ENCODE measurements around the gene GRAP2.
"Not testable (repeated sequence)": the region's sequence is repeated elsewhere in the genome, so short reads cannot be mapped to it uniquely, and the experiment has no call there.

GRAP2 gene

DNA sequence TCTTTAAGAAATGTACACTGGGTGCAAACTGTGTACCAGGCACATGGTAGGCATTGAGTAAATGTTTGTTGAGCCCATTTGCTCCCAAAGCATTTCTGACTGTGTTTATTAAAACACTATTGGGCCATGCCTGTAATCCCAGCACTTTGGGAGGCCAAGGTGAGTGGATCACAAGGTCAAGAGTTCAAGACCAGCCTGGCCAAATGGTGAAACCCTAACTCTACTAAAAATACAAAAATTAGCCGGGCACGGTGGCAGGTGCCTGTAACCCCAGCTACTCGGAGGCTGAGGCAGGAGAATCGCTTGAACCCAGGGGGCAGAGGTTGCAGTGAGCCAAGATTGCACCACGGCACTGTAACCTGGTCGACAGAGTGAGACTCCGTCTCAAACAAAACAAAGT is 92.0 kb downstream of the GRAP2 start:
- not testable (repeated sequence) for H3K4me1 ChIP-seq (ENCODE audit: insufficient read depth, low read length); H3K36me3 ChIP-seq (ENCODE audit: insufficient read depth, low read length)

GRCh38 chr22:39994041-39994565 is 93.2 kb downstream of the GRAP2 start:
- Histone ChIP-seq H3K4me3 (ENCODE audit: low read length) (no peak overlapping the region), H3K4me1 (ENCODE audit: insufficient read depth, low read length) (peaks cover 18% of the 10 kb centered on the region), H2AFZ (ENCODE audit: low read depth, low read length) (no peak overlapping the region), H3K36me3 (ENCODE audit: insufficient read depth, low read length) (no peaks in the 10 kb centered on the region), H3K27me3 (ENCODE audit: insufficient read depth, low read length) (peaks cover 14% of the 10 kb centered on the region), H3K9me3 (ENCODE audit: low read length) (no peaks in the 10 kb centered on the region)

More for the DNA sequence above, 92.0 kb downstream of the GRAP2 start:
- H2AFZ ChIP-seq (ENCODE audit: low read depth, low read length); H3K4me3 ChIP-seq (ENCODE audit: low read length); H3K9me3 ChIP-seq (ENCODE audit: low read length): not testable (repeated sequence)
- peaks cover 15% of the 10 kb centered on the region for H3K27me3 ChIP-seq (ENCODE audit: insufficient read depth, low read length)

- Histone ChIP-seq H3K27me3 (ENCODE audit: insufficient read depth, low read length) (peaks cover 14% of the 10 kb centered on the region), H3K36me3 (ENCODE audit: insufficient read depth, low read length) (no peaks in the 10 kb centered on the region), H3K9me3 (ENCODE audit: low read length) (no peaks in the 10 kb centered on the region), H3K4me3 (ENCODE audit: low read length) (no peak within 1 kb of the TSS), H2AFZ (ENCODE audit: low read depth, low read length) (no peak within 1 kb of the TSS), H3K4me1 (ENCODE audit: insufficient read depth, low read length) (peaks cover 22% of the 10 kb centered on the region)
Observed at GRCh38 chr22:39994566-39995392, 93.9 kb downstream of the GRAP2 start, which contains the start of gene FAM83F. Gene FAM83F (plus strand): TSS chr22:39994954. CDS start chr22:39995043, 89 bp downstream.

DNA sequence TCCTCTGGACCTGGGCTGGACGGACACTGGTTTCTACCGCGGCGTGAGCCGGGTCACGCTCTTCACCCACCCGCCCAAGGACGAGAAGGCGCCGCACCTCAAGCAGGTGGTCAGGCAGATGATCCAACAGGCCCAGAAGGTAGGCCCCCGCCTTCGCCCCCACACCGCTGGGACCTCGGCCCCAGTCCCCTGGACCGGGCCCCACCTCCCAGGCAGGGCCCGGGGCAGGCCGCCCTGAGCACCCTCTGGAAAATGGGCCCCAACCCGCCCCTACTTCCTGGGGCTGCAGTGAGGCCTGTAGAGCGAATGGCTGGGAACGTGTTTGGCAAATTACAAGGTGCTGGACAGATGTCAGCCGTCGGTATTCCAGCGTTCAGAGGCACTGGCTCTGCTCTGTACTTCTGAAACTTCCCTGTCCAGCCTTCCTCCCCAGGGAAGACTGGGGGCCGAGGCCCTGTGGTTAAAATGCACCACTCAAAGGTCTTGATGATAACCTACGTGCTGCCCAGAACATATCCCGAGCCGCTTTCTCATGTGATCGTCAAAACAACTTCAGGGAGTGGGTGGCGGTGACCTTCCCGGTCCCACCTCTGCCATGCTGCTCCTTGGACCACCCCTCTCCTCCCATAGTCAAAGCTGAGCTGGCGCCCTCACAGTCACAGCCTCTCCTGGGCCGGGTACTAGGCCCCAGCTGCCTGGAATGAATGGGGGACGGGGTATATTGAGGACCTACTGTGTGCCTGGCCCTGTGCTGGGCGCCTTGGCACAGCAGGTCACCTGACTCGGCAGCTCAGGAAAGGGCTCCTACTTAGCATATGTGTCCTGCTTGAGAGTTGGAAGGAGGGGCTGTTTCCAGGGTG is 94.7 kb downstream of the GRAP2 start:
- no peaks in the 10 kb centered on the region for H3K36me3 ChIP-seq (ENCODE audit: insufficient read depth, low read length)
- H3K4me3 ChIP-seq (ENCODE audit: low read length), result no peak overlapping the region

GRCh38 chr22:39996732-39997131 is 95.8 kb downstream of the GRAP2 start:
- no peak overlapping the region for H2AFZ ChIP-seq (ENCODE audit: low read depth, low read length)
- peaks cover 25% of the 10 kb centered on the region for H3K4me1 ChIP-seq (ENCODE audit: insufficient read depth, low read length)
- no peaks in the 10 kb centered on the region for H3K9me3 ChIP-seq (ENCODE audit: low read length)
- peaks cover 9% of the 10 kb centered on the region for H3K27me3 ChIP-seq (ENCODE audit: insufficient read depth, low read length)
- no peak overlapping the region for H3K4me3 ChIP-seq (ENCODE audit: low read length)
- H3K36me3 ChIP-seq (ENCODE audit: insufficient read depth, low read length), result no peaks in the 10 kb centered on the region

More for the DNA sequence above, 94.7 kb downstream of the GRAP2 start:
- H3K4me1 ChIP-seq (ENCODE audit: insufficient read depth, low read length), result peaks cover 23% of the 10 kb centered on the region
- no peaks in the 10 kb centered on the region for H3K9me3 ChIP-seq (ENCODE audit: low read length)
- H3K27me3 ChIP-seq (ENCODE audit: insufficient read depth, low read length), result peaks cover 10% of the 10 kb centered on the region
- H2AFZ ChIP-seq (ENCODE audit: low read depth, low read length), result no peak overlapping the region

- no peak overlapping the region for H2AFZ ChIP-seq (ENCODE audit: low read depth, low read length)
- peaks cover 9% of the 10 kb centered on the region for H3K27me3 ChIP-seq (ENCODE audit: insufficient read depth, low read length)
- no peaks in the 10 kb centered on the region for H3K9me3 ChIP-seq (ENCODE audit: low read length)
- H3K4me1 ChIP-seq (ENCODE audit: insufficient read depth, low read length), result peaks cover 25% of the 10 kb centered on the region
- no peak overlapping the region for H3K4me3 ChIP-seq (ENCODE audit: low read length)
- H3K36me3 ChIP-seq (ENCODE audit: insufficient read depth, low read length), result no peaks in the 10 kb centered on the region
Observed at GRCh38 chr22:39997421-39997820, 96.5 kb downstream of the GRAP2 start.

- Histone ChIP-seq H3K9me3 (ENCODE audit: low read length) (no peaks in the 10 kb centered on the region), H3K27me3 (ENCODE audit: insufficient read depth, low read length) (peaks cover 9% of the 10 kb centered on the region), H3K4me1 (ENCODE audit: insufficient read depth, low read length) (peaks cover 25% of the 10 kb centered on the region), H3K36me3 (ENCODE audit: insufficient read depth, low read length) (no peaks in the 10 kb centered on the region), H2AFZ (ENCODE audit: low read depth, low read length) (no peak overlapping the region), H3K4me3 (ENCODE audit: low read length) (no peak overlapping the region)
Observed at GRCh38 chr22:39997939-39998726, 97.2 kb downstream of the GRAP2 start.

DNA sequence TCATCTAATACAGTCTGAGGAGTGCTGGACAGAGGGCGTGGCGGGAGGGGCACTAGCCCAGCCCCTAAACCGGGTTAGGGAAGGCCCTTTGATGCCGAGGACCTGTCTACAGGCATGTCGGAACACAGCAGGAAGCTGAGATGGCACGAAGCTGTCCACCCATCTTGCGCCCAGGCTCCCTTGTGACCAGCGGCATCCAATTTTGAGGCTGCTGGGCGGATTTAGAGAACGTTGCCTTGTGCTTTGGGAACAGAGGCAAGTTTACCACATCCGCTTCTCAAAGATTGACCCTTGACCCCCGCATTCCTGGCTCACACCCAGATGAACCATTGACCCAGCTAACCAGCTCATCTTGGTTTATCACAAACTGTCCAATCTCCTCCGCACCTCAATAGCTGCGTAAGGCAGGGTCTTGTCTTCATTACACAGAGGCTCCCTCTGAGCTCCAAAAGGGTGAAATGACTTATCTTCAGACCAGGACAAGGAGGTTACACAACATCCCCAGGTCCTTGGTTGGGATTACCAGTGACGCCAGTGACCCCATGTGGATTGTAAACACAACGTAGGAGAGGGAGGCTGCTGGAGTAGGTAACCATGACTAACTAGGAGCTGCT is 98.4 kb downstream of the GRAP2 start:
- peaks cover 25% of the 10 kb centered on the region for H3K4me1 ChIP-seq (ENCODE audit: insufficient read depth, low read length)
- H3K36me3 ChIP-seq (ENCODE audit: insufficient read depth, low read length), result no peaks in the 10 kb centered on the region
- no peak overlapping the region for H3K4me3 ChIP-seq (ENCODE audit: low read length)
- peaks cover 5% of the 10 kb centered on the region for H3K27me3 ChIP-seq (ENCODE audit: insufficient read depth, low read length)
- no peaks in the 10 kb centered on the region for H3K9me3 ChIP-seq (ENCODE audit: low read length)
- H2AFZ ChIP-seq (ENCODE audit: low read depth, low read length), result no peak overlapping the region

- H3K27me3 ChIP-seq (ENCODE audit: insufficient read depth, low read length), result peaks cover 5% of the 10 kb centered on the region
Observed at GRCh38 chr22:40000171-40000570, 99.3 kb downstream of the GRAP2 start.

GRCh38 chr22:40001106-40001505 is 100.2 kb downstream of the GRAP2 start:
- Histone ChIP-seq H3K9me3 (ENCODE audit: low read length) (no peaks in the 10 kb centered on the region), H3K36me3 (ENCODE audit: insufficient read depth, low read length) (no peaks in the 10 kb centered on the region), H3K27me3 (ENCODE audit: insufficient read depth, low read length) (peaks cover 5% of the 10 kb centered on the region), H2AFZ (ENCODE audit: low read depth, low read length) (no peak overlapping the region), H3K4me1 (ENCODE audit: insufficient read depth, low read length) (peaks cover 25% of the 10 kb centered on the region), H3K4me3 (ENCODE audit: low read length) (no peak overlapping the region)

More at GRCh38 chr22:40000171-40000570, 99.3 kb downstream of the GRAP2 start:
- no peaks in the 10 kb centered on the region for H3K9me3 ChIP-seq (ENCODE audit: low read length)
- no peak overlapping the region for H3K4me3 ChIP-seq (ENCODE audit: low read length)
- peaks cover 25% of the 10 kb centered on the region for H3K4me1 ChIP-seq (ENCODE audit: insufficient read depth, low read length)
- no peak overlapping the region for H2AFZ ChIP-seq (ENCODE audit: low read depth, low read length)
- no peaks in the 10 kb centered on the region for H3K36me3 ChIP-seq (ENCODE audit: insufficient read depth, low read length)

GRCh38 chr22:40001800-40002577 is 101.1 kb downstream of the GRAP2 start:
- Histone ChIP-seq H3K4me3 (ENCODE audit: low read length) (no peak overlapping the region), H3K9me3 (ENCODE audit: low read length) (no peaks in the 10 kb centered on the region), H3K4me1 (ENCODE audit: insufficient read depth, low read length) (peaks cover 22% of the 10 kb centered on the region), H2AFZ (ENCODE audit: low read depth, low read length) (no peak overlapping the region), H3K27me3 (ENCODE audit: insufficient read depth, low read length) (peaks cover 5% of the 10 kb centered on the region), H3K36me3 (ENCODE audit: insufficient read depth, low read length) (no peaks in the 10 kb centered on the region)

All from neuron (in vitro differentiated cells).